ENCODE results near the gene KRT33B.
"Not testable (repeated sequence)": the region's sequence is repeated elsewhere in the genome, so short reads cannot be mapped to it uniquely, and the experiment has no call there.

Gene KRT33B

DNA sequence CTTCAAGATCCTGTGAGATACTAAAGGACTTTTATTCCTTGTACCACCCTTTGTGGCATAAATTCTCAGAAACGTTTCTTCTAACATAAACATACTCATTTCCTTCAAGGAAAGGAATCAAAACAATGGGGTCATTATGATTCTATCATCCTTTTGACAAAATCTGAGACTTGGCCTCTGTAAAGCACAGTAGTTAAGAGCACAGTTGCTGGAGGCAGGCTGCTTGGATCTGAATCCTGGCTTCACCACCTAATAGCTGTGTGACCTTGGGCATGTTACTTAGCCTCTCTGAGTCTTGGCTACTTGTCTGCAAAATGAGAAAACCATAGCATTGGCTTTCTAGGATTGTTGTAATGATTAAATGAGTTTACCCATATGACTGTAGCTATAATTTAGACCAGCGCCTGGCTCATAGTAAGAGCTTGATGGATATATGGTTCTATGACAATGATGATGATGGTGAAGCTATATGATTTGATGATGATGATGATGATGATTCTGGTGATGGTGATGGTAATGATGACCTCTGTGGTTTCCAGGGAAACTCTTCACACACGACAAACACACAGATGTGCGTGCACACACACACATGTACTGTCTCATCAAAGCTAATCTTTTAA lies 33.9 kb upstream of the KRT33B start:
- no peak overlapping the region for H3K4me3 ChIP-seq (ENCODE audit: low read depth, low read length)
- TF ChIP-seq, protein P1, sequence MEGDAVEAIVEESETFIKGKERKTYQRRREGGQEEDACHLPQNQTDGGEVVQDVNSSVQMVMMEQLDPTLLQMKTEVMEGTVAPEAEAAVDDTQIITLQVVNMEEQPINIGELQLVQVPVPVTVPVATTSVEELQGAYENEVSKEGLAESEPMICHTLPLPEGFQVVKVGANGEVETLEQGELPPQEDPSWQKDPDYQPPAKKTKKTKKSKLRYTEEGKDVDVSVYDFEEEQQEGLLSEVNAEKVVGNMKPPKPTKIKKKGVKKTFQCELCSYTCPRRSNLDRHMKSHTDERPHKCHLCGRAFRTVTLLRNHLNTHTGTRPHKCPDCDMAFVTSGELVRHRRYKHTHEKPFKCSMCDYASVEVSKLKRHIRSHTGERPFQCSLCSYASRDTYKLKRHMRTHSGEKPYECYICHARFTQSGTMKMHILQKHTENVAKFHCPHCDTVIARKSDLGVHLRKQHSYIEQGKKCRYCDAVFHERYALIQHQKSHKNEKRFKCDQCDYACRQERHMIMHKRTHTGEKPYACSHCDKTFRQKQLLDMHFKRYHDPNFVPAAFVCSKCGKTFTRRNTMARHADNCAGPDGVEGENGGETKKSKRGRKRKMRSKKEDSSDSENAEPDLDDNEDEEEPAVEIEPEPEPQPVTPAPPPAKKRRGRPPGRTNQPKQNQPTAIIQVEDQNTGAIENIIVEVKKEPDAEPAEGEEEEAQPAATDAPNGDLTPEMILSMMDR (IDR thresholded peaks at IDR 0.05; ENCODE audit: low read depth, low read length), result no peak

DNA sequence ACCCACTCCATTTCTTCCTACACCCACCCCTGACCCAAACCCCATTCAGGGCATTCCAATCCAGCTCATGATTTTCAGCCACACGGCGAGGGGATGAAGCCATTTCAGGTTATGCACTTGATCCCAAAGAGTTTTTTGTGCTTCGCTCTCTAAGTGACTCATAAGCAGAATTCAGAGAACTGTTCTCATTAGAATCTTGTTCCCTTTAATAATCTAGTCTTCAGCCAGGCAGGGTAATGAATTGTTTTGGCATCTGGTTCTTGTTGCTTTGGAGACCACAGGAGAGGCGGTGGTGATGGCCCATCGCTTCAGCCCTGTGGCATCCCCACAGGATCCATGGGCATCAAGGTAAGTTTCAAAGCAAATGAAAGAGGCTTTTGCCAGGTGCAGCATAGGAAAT lies 32.5 kb upstream of the KRT33B start:
- no peak overlapping the region for H3K4me3 ChIP-seq (ENCODE audit: low read depth, low read length)
- TF ChIP-seq, protein P1 (IDR thresholded peaks at IDR 0.05; ENCODE audit: low read depth, low read length), result no peak

DNA sequence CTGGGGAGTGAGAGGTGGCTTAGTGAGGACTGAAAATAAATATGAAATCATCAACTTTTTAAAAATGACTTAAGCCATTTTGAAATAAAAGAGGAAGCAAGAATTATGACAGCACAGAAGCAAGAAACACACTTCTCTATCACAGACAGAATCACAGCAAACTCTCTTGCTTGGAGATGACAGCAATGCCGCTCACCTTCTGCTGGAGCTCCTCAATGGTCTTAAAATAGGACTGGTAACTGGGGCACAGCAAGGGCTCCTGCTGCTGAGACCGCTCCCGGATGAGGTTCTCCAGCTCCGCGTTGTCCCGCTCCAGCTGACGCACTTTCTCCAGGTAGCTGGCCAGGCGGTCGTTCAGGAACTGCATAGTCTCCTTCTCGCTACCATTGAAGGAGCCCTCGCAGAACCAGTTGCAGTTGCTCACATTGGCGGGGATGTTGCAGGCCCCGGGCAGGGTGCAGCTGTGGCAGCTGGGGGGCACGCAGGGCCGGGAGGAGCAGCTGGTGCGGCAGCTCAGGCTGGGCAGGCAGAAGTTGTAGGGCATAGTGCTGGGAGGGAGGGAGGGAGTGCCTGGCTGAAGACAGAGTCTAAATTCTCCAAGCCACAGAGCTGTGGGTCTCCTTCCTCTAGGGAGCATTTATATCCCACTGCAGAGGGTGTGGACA lies 27.5 kb upstream of the KRT33B start, which contains the start of gene KRT31:
KRT31 (minus strand) TSS at position 613 of the 665 bp plus-strand sequence; CDS start at position 544, 69 bp downstream.
- TF ChIP-seq, protein P1 (IDR thresholded peaks at IDR 0.05; ENCODE audit: low read depth, low read length), result no peak
- no peak within 1 kb of the TSS for H3K4me3 ChIP-seq (ENCODE audit: low read depth, low read length)

DNA sequence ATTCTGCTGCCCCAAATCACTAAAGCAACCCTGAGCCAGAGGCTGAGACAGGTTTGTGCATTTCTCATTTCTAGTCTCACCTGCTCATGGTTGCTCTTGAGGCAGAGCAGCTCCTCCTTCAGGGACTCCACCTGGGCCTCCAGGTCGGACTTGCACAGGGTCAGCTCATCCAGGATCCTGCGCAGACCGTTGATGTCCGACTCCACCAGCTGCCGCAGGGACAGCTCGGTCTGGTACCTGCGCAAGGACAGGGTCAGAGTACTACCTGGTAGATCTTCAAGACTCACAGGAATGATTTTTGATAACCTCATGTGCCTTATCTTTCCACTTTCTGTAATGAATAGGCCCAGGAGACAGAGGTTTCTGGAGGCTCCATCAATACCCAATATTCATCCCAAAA lies 26.7 kb upstream of the KRT33B start:
- TF ChIP-seq, protein P1 (IDR thresholded peaks at IDR 0.05; ENCODE audit: low read depth, low read length), result no peak
- H3K4me3 ChIP-seq (ENCODE audit: low read depth, low read length), result no peak overlapping the region

DNA sequence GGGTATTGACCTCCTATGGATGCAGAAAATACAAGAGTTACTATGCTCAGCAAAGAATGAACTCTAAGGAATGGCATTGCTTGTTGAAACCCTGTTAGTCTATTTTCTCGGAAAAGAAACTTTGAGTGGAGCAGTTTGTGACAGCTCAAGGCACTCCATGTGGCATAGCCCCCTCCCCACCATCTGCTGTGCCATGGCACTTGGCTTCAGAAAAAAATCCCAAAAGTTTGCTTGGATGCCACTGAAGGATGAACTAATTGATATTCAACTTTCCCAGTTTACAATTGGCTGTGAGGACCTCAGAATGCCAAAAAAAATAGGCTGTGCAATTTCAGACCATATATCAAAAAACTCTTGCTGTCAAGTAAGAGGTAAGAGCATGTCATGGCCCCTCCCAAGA lies 26.0 kb upstream of the KRT33B start:
- TF ChIP-seq, protein P1 (IDR thresholded peaks at IDR 0.05; ENCODE audit: low read depth, low read length), result no peak
- H3K4me3 ChIP-seq (ENCODE audit: low read depth, low read length), result no peak overlapping the region

DNA sequence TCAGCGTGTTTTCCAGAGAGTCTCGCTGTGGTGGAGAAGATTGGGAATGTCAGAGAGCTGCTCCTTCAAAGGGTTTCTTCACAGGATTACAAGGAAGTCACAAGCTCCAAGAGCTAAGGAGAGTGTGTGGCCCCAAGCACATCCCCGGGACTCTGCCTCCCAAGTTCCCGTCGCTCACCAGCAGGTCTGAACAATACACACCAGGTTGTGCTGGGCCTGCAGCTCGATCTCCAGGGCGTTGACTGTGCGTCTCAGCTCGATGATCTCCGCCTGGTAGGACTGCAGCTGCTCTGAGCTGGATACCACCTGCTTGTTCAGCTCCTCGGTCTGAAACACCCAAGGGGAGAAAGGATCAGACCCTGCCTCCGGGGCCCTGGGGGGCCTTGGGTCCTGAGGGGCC lies 25.4 kb upstream of the KRT33B start:
- not testable (repeated sequence) for H3K4me3 ChIP-seq (ENCODE audit: low read depth, low read length)

DNA sequence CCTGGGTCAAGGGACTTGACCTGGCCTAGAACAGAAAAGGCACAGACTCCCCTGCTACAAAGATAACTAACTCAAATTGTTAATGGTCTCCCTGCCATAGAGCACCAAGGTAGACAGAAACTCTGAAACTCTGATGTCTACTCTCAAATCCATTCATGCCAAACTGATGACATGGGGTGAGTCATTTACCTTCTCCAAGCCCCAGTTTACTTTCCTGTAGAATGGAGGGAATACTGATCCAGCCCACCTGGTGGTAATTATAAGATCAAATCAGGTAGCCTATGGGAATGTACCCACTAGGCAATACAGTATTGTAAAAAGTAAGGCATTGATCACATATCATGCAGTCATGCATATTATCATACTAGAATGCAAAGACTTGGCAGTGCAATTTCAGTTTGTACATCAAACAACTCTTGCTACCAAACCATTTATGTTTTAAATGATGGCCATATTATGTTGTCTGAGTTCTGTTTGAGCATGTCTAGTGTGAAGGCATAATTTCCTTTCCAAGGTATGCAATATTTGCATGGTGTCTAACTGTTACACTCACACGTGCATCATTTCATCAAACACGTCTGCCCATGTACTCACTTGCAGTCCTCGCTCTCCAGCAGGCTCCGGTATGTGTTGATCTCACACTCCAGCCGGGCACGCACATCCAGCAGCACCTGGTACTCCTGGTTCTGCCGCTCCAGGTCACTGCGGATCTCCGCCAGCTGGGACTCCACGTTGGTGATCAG lies 24.8 kb upstream of the KRT33B start:
- TF ChIP-seq, protein P1 (IDR thresholded peaks at IDR 0.05; ENCODE audit: low read depth, low read length), result no peak
- H3K4me3 ChIP-seq (ENCODE audit: low read depth, low read length), result no peak overlapping the region
